GM06990 (cell line): ENCODE measurements around the gene KRT16.

Source experiments
- DNase-seq: peaks from one replicate; pipeline ENCODE4 v3.0.0-alpha.2; 2011; ENCODE audit not compliant: insufficient read length; ENCODE audit errors: extremely low read depth
- H3K27me3 ChIP-seq: replicated peaks from 2 replicates; pipeline ENCODE4 v1.6.0; 2011; ENCODE audit warnings: low read length; ENCODE audit not compliant: control insufficient read depth, insufficient read depth
- H3K36me3 ChIP-seq: 2 replicates; pipeline ENCODE4 v1.5.1; 2011; ENCODE audit warnings: low read length; ENCODE audit not compliant: control insufficient read depth, insufficient read depth
- H3K4me3 ChIP-seq: replicated peaks from 2 replicates; pipeline ENCODE4 v1.5.1; 2011; ENCODE audit warnings: low read depth, mild to moderate bottlenecking, control low read depth, low read length
- TF ChIP-seq, protein P1 (sequence below): IDR thresholded peaks from 2 replicates; pipeline ENCODE4 v1.5.1; 2011; ENCODE audit warnings: low read length, control low read depth, mild to moderate bottlenecking, inconsistent platforms; ENCODE audit not compliant: insufficient read depth, poor library complexity, severe bottlenecking

Gene KRT16

DNA sequence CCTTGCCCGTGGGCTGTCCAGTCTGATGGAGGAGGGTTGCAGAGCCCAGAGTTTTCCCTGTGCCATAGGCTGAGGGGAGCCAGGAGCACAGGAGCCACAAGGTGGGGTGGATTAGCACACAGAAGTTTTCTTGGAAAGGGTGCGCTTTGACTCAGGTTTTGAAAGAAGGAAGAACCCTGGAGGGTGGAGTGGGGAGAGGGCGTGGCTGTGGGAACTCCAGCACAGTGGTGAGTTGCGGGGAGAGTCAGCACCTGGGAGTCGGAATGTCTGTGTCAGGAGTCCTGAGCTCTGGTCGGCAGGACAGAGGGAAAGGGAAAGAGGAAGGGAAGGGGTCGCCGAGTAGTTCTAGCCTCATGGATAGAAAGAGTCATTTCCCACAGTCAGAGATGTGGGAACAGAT is 17.0 kb downstream of the KRT16 start:
- Histone ChIP-seq H3K27me3 (peaks cover 1% of the 10 kb centered on the region), H3K4me3 (no peak overlapping the region), H3K36me3 (no peaks in the 10 kb centered on the region)
- TF ChIP-seq, protein P1, sequence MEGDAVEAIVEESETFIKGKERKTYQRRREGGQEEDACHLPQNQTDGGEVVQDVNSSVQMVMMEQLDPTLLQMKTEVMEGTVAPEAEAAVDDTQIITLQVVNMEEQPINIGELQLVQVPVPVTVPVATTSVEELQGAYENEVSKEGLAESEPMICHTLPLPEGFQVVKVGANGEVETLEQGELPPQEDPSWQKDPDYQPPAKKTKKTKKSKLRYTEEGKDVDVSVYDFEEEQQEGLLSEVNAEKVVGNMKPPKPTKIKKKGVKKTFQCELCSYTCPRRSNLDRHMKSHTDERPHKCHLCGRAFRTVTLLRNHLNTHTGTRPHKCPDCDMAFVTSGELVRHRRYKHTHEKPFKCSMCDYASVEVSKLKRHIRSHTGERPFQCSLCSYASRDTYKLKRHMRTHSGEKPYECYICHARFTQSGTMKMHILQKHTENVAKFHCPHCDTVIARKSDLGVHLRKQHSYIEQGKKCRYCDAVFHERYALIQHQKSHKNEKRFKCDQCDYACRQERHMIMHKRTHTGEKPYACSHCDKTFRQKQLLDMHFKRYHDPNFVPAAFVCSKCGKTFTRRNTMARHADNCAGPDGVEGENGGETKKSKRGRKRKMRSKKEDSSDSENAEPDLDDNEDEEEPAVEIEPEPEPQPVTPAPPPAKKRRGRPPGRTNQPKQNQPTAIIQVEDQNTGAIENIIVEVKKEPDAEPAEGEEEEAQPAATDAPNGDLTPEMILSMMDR = no peak
- DNase-seq = no peak

DNA sequence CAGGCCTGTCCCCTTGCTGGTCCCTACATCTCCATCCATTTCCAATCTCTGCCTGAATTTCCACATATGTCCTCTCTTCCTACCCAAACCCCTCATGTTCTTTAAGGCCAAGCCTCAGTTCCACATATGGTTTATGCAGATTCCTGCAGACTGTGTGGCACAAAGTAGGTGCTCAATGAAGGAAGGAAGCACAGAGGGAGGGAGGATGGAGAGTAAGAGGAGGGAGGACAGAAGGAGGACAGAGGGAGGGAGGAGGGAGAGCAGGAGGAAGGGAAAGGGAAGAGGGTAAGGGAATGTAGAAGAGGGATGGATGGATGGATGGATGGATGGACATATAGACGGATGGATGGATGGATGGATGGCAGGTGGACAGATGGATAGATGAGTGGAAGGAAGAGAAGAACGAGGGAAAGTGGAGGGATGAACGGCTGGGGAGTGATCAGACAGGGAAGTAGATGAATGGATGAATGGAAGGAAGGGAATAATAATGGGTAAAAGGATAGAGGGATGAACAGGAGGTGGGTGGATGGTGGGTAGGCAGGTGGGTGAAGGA is 18.1 kb downstream of the KRT16 start:
- TF ChIP-seq, protein P1 = no peak

DNA sequence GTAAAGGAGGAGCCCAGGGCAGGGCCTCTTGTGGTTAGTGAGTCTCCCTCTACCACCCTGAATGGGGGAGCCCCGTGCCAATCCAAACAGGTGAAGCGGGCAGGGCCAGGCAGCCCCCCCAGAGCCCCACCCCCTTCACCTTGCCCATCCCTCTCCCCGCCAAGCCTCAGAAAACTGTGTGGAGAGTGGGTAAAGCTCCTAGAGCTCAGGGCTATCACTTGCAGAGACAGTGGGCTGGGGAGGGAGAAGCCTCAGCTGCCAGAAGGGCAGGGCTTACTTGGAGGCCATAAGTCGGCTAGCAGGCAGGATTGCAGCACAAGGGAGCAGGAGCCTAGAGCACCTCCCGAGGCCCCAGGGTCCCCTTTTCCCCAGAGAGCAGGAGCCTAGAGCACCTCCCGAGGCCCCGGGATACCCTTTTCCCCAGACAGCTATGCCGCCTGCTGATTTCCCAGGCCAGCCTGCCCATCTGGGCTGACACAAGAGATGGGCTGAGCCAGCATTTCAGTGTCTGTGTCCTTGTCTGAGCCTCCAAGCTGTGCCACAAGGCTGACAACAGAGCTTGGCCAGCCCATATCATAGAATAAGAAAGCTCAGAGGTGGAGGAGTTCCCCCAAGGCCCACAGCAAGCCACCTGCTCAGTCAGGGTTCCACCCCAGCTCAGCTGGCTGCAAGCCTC is 19.1 kb downstream of the KRT16 start:
- no peak for DNase-seq
- H3K27me3 ChIP-seq = no peaks in the 10 kb centered on the region; the same call in 1 of the 2 replicates
- TF ChIP-seq, protein P1 = no peak
- H3K36me3 ChIP-seq = no peaks in the 10 kb centered on the region
- no peak overlapping the region for H3K4me3 ChIP-seq

More for the DNA sequence above, 18.1 kb downstream of the KRT16 start:
- Histone ChIP-seq H3K36me3 (no peaks in the 10 kb centered on the region), H3K4me3 (no peak overlapping the region), H3K27me3 (no peaks in the 10 kb centered on the region; the same call in 1 of the 2 replicates)
- no peak for DNase-seq

GRCh38 chr17:41592601-41593305 is 19.8 kb downstream of the KRT16 start:
- TF ChIP-seq, protein P1 = no peak
- Histone ChIP-seq H3K4me3 (no peak overlapping the region), H3K36me3 (no peaks in the 10 kb centered on the region), H3K27me3 (no peaks in the 10 kb centered on the region; the same call in none of the 2 replicates)
- no peak for DNase-seq

DNA sequence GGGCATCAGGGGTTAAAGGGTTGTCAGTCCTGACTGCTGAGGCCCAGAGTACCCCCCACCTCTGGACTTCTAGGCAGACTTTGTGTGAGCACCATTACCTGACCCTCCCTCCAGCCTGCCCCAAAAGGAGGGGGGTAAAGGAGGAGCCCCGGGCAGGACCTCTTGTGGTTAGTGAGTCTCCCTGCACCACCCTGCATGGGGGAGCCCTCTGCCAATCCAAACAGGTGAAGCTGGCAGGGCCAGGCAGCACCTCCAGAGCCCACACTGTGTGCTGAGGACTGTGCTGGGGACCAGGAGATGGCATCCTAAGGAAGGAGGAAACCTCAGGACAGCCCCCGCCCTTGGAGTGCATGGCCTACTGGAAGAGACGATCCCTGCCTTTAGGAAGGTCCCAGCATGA is 23.3 kb downstream of the KRT16 start:
- TF ChIP-seq, protein P1 = no peak
- Histone ChIP-seq H3K27me3 (no peaks in the 10 kb centered on the region; the same call in none of the 2 replicates), H3K36me3 (no peaks in the 10 kb centered on the region), H3K4me3 (no peak overlapping the region)
- no peak for DNase-seq
